Measurements from ENCODE around the gene UBTF.

GRCh38 chr17:44267165-44267455 is 47.6 kb upstream of the UBTF start:
- no peak for TF ChIP-seq POLR2AphosphoS5 (IDR thresholded peaks at IDR 0.05; ENCODE audit: borderline replicate concordance, low read depth, low read length)
- no peak for TF ChIP-seq EZH2 (IDR thresholded peaks at IDR 0.05)

All from SK-N-MC (cell line).